SH-SY5Y (cell line): ENCODE measurements around the gene COBL.

Source experiments
- GATA2 ChIP-seq: IDR thresholded peaks from 2 replicates; pipeline ENCODE4 v1.6.1; 2011; ENCODE audit warnings: mild to moderate bottlenecking, low read depth, low read length
- GATA3 ChIP-seq: IDR thresholded peaks from 2 replicates; pipeline ENCODE4 v1.6.1; 2011; ENCODE audit warnings: low read depth, mild to moderate bottlenecking, low read length, moderate library complexity

COBL gene

DNA sequence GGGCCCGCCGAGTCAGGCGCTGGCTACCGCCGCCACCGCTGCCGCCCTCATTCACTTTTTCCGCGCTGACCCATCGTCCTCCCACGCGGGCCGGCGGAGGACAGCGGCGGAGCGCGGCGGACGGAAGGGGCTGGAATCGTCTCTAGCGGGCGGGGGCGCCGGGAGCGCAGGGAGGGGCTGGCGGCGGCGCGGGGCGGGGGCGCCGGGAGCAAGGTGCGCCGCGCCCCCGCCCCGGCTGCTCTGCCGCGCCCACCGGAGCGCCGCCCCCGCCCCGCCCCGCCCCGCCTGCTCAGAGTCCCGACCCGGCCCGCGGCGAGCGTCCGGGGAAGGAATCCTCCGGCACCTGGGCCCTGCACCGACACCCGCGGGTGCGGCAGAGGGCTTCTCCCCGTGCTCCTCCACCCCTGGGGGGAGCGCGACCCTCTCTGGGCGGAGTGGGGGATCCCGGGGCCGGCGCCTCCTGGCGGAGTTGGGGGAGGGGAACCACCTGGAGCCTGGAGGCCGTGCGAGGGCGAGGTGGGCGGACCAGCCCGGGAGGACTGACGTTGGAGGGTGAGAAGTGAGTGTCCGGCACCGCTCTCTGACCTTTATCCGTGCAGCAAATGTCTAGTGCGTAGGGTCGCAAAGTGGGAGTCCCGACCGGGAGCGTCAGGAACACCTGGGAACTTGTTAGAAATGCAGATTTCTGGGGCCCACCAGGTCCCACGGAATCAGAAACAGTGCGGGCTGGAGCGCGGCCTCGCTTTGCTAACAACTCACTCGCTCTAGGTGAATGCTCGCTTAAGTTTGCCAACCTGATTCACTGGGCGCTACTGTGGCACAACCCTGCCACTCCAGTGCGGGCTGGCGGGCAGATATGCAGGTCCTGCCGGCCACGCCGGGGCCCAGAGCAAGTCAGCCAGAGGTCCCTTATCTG, at the start of gene COBL:
TSS of gene COBL (minus strand) at position 144 of the 916 bp plus-strand sequence. CDS start 176 bp downstream, outside the sequence.
- TF ChIP-seq GATA2, result no peak
- no peak for TF ChIP-seq GATA3

DNA sequence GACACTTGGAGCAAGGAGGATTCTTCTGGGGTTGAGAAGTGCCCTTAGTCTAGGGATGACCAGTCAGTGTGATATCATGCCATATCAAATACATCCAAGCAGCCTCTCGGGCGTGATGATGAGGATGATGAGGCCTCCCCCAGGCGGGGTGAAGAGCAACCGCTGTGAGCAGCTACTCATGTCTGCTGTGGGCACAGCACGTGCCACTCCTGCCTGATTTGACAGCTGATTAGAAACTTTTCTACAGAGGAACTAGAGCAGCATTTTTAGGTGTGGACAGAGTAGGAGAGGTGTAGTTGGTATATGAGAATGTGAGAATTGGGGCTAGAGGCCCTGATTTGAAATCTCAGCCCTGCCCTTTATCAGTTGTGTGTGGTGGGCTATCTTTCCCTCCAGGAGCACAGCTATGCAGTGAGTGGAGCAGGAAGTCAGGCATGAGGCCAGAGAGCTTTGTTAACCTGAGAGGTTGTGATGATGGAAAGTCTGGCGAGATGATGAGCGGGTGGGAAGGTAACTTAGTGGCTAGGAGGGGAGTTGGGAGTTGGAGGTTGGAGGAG, 49.6 kb upstream of the COBL start:
- TF ChIP-seq GATA3, result no peak
- no peak for TF ChIP-seq GATA2

DNA sequence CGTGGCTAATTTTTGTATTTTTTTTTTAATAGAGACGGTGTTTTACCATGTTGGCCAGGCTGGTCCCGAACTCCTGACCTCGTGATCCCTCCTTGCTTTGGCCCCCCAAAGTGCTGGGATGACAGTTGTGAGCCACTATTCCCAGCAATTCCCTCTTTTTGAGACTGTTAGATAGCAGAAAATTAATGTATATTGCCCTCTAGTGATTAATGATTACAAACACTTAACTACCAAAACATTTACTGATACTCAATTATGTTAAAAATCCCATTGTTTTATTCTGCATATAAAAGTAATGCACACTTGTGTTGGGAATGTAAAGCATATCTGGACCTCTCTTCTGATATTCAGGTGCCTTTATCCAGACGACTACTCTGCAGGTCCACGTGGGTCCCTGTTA, 41.2 kb upstream of the COBL start:
- TF ChIP-seq GATA2 (no peak), GATA3 (no peak)

DNA sequence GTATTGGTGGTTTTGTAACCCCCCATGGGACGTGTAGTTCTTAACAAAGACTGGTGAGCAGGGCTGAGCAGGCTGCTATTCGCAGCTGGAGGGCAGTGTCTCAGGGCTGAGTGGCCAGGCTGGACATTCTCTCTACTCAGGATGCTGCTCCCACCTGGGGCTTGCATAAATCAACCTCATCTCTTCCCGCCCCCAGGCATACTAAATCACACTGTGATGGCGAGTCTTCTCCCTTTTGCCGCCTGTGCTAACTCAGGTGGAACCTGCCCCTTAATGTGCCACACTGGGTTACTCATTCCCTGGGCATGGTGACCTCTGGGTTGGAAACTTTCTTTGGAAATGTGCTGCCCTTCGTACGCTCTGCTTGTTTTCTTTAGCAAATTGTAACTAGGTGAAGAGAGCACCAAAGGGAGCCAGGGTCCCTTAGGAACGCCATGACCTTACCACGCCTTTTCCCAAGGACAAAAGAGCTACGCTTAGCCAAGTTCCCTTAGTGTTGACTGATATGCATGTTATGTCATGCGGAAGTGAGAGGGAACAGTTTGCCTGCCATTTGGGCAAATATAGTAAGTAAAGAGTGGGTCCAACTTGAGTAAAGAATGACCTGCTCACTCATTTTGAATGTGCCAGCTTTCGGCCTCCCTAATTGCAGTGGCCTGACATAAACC, 40.4 kb upstream of the COBL start:
- TF ChIP-seq GATA3, result no peak
- no peak for TF ChIP-seq GATA2

DNA sequence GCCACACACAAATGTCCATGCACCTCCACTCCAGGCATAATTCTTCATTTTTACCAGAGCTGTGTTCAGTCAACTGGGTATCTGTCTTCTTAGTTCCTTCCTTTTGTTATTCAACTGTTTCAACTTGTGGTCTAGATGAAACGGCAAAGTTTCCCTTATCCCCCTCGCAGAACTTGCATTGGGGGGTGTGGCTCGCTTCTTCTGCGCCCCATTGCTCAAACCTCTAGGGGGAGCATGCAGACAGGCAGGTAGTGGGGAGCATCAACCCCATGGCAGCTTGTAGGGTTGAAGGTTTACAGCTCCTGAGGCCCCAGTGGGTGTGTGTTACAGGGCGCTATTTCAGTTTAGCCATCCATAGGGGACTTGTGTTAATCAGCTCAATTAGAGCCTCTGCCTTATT, 38.3 kb upstream of the COBL start:
- TF ChIP-seq GATA3 (no peak), GATA2 (no peak)

DNA sequence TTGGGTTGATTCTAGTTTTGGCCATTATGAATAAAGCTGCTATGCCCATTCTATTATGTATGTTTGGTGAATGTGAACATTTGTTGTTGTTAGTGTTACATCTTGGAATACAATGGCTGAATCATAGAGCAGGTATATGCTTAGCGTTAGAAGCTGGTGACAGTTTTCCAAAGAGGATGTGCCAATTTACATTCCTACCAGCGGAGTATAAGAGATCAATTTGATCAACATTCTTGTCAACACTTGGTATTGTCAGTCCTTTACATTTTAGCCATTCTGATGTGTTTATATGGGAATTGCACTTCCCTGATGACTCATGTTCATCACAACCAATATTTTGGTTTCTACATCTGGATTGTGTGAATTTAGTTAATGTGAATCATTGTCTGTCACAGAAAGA, 37.8 kb upstream of the COBL start:
- TF ChIP-seq GATA3, result no peak
- no peak for TF ChIP-seq GATA2

DNA sequence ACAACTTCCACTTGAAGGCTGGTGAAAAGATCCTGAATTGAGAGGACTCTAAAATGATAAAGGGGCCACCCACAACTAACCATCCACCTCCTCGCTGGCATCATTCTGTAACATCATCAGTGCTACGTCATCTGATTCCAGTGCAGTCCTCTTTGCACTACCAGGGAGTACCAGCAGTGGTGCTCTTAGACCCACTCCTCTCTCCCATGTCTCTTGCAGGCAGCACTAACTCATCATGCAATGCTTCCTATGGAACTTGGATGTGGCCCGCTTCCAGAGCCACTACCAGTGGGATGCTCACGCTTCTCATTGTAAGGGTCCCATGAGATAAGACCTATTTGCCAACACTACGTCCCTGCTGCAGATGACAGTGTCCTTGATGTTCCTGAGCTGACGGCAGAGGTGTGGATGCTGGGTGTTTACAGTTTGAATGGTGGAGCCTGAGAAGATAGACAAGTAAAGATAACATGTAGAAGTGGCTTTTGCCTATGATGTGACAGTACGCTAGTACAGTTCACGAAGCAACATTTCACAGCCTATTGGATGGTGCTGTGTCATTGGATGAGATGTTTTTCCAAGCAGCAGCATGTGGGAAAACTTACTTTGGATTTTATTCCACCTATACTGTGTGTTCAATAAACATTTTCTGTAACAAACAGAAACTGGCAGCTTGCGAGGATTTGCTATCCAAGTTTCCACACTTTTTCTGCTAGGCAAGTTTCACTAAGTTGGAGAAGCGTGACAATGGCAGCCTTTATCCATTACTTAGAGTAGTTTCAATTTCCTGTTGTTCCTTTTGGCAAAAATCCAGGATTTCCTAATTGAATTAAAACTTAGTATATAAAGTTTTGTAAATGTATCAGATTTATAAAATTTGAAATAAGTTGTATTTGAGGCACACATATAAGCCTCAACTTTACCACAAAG, 35.8 kb upstream of the COBL start:
- TF ChIP-seq GATA2 (no peak), GATA3 (no peak)

GRCh38 chr7:51351661-51352060, 35.1 kb upstream of the COBL start:
- no peak for TF ChIP-seq GATA3
- no peak for TF ChIP-seq GATA2

DNA sequence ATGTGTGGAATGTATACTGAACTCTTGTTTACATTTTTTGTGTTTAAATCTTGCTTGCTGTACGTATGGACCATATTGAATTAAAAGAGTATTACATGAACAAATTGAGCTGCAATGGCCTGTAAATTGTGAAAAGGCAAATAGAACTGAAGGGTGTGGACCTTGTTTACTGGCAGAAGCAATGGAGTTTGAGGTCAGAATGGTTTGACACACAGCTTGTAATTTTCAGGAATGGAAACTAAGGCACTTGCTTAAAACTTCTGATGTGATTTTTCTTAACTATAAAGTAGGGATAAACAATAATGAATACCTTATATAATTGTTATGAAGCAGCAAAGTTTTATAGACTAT, 33.9 kb upstream of the COBL start:
- TF ChIP-seq GATA3 (no peak), GATA2 (no peak)

- TF ChIP-seq GATA3 (no peak), GATA2 (no peak)
Measured at GRCh38 chr7:51349820-51350545, 33.4 kb upstream of the COBL start.

DNA sequence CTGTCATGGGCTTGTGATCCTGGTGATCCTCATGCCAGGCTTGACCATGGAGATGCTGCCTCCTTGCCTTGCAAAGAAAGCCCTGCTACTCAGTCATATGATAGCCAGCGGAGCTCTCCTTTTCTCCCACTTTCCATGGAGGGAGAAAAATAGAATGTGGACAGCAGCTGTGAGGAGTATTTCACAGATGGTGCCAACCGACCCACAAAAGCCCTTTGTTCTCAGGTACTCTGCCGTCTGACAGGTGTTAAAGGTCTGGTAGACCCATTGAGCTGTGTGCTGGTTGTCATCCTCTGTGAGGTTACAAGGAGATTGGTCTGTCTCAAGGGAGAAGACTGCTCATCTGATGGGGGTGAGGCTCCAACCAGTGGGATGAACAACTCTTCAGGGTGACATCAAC, 29.5 kb upstream of the COBL start:
- TF ChIP-seq GATA2, result no peak
- TF ChIP-seq GATA3, result no peak

- no peak for TF ChIP-seq GATA3
- TF ChIP-seq GATA2, result no peak
Measured at GRCh38 chr7:51344406-51345138, 28.0 kb upstream of the COBL start.
